OCI-LY3 (cell line): ENCODE measurements around the gene SH2B2.
"Not testable (repeated sequence)": the region's sequence is repeated elsewhere in the genome, so short reads cannot be mapped to it uniquely, and the experiment has no call there.

ENCODE experiments used
- H2AFZ ChIP-seq: fragments of 200-600, 300-600 bp; shearing (Covaris generic); 2 replicates; pipeline ENCODE4 v1.6.0; 2014; ENCODE audit warnings: antibody characterized with exemption, low read depth, low read length
- H3K27ac ChIP-seq: fragments of 200-600, 300-600 bp; sonication (generic); 2 replicates; pipeline ENCODE4 v1.5.1; 2014; ENCODE audit warnings: mild to moderate bottlenecking, low read length, moderate library complexity, mixed read lengths
- H3K27me3 ChIP-seq: fragments of 200-600, 300-600 bp; sonication (generic); 2 replicates; pipeline ENCODE4 v1.6.1; 2014; ENCODE audit warnings: low read depth, low read length, mixed read lengths
- H3K36me3 ChIP-seq: fragments of 200-600, 300-600 bp; sonication (generic); replicated peaks from 2 replicates; pipeline ENCODE3; 2014; ENCODE audit warnings: low read depth, low read length, mixed read lengths
- H3K4me1 ChIP-seq: fragments of 300-600, 200-600 bp; sonication (generic); 2 replicates; pipeline ENCODE4 v1.6.1; 2014; ENCODE audit warnings: low read length, mixed read lengths
- H3K4me2 ChIP-seq: fragments of 200-600, 300-600 bp; sonication (generic); 2 replicates; pipeline ENCODE4 v1.6.1; 2014; ENCODE audit warnings: low read length, mixed read lengths
- H3K4me3 ChIP-seq: fragments of 300-600, 200-600 bp; sonication (generic); 2 replicates; pipeline ENCODE4 v1.5.1; 2014; ENCODE audit warnings: antibody characterized with exemption, mild to moderate bottlenecking, low read length, moderate library complexity
- H3K79me2 ChIP-seq: fragments of 300-600, 200-600 bp; shearing (Covaris generic); 2 replicates; pipeline ENCODE4 v1.6.1; 2014; ENCODE audit warnings: mild to moderate bottlenecking, low read length, mixed read lengths
- H3K9ac ChIP-seq: fragments of 300-600, 200-600 bp; shearing (Covaris generic); 2 replicates; pipeline ENCODE4 v1.6.0; 2014; ENCODE audit warnings: mild to moderate bottlenecking, low read length, moderate library complexity
- H3K9me3 ChIP-seq: fragments of 200-600, 300-600 bp; shearing (Covaris generic); 2 replicates; pipeline ENCODE4 v1.6.1; 2014; ENCODE audit warnings: low read length, mixed read lengths; ENCODE audit not compliant: insufficient read depth
- H4K20me1 ChIP-seq: fragments of 200-600, 300-600 bp; sonication (generic); 2 replicates; pipeline ENCODE4 v1.6.1; 2016; ENCODE audit warnings: low read length, mixed read lengths; ENCODE audit not compliant: insufficient read depth
- EZH2phosphoT487 ChIP-seq: fragments of 200-600 bp; shearing (Covaris generic); IDR thresholded peaks from 2 replicates; pipeline ENCODE4 v1.6.1; 2018; ENCODE audit warnings: antibody characterized with exemption, mixed run types, low read depth
- TF ChIP-seq, protein P1 (sequence below): fragments of 200-600, 300-600 bp; sonication (generic); IDR thresholded peaks from 2 replicates; pipeline ENCODE4 v1.5.1; 2014; ENCODE audit warnings: antibody characterized with exemption, low read length, low read depth

SH2B2 gene

DNA sequence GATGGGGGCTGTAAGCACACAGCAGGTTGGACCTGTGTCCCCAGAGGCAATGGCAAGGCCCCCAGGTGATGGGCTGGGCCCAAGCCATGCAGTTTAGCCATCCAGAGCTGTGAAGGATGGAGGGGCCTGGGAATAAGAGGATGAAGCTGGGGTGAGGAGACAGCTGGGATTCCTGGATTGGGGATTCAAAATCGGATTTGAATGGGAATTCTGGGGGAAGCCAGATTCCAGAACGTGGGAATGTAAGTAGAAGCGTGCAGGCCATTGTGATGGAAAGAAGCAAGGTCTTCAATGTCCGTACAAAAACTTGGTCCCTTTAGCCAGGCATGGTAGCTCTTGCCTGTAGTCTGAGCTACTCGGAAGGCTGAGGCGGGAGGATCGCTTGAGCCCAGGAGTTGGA, 9.8 kb downstream of the SH2B2 start:
- no peaks in the 10 kb centered on the region for H3K79me2 ChIP-seq
- TF ChIP-seq, protein P1, sequence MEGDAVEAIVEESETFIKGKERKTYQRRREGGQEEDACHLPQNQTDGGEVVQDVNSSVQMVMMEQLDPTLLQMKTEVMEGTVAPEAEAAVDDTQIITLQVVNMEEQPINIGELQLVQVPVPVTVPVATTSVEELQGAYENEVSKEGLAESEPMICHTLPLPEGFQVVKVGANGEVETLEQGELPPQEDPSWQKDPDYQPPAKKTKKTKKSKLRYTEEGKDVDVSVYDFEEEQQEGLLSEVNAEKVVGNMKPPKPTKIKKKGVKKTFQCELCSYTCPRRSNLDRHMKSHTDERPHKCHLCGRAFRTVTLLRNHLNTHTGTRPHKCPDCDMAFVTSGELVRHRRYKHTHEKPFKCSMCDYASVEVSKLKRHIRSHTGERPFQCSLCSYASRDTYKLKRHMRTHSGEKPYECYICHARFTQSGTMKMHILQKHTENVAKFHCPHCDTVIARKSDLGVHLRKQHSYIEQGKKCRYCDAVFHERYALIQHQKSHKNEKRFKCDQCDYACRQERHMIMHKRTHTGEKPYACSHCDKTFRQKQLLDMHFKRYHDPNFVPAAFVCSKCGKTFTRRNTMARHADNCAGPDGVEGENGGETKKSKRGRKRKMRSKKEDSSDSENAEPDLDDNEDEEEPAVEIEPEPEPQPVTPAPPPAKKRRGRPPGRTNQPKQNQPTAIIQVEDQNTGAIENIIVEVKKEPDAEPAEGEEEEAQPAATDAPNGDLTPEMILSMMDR = no peak
- TF ChIP-seq EZH2phosphoT487 = no peak
- no peak overlapping the region for H2AFZ ChIP-seq
- H3K4me1 ChIP-seq = peaks cover 11% of the 10 kb centered on the region
- H3K9ac ChIP-seq = no peak overlapping the region
- no peaks in the 10 kb centered on the region for H3K27me3 ChIP-seq
- H3K27ac ChIP-seq = no peak overlapping the region
- H3K4me3 ChIP-seq = no peak overlapping the region
- peaks cover 14% of the 10 kb centered on the region for H4K20me1 ChIP-seq
- H3K9me3 ChIP-seq = no peaks in the 10 kb centered on the region
- no peaks in the 10 kb centered on the region for H3K36me3 ChIP-seq
- H3K4me2 ChIP-seq = no peak overlapping the region

DNA sequence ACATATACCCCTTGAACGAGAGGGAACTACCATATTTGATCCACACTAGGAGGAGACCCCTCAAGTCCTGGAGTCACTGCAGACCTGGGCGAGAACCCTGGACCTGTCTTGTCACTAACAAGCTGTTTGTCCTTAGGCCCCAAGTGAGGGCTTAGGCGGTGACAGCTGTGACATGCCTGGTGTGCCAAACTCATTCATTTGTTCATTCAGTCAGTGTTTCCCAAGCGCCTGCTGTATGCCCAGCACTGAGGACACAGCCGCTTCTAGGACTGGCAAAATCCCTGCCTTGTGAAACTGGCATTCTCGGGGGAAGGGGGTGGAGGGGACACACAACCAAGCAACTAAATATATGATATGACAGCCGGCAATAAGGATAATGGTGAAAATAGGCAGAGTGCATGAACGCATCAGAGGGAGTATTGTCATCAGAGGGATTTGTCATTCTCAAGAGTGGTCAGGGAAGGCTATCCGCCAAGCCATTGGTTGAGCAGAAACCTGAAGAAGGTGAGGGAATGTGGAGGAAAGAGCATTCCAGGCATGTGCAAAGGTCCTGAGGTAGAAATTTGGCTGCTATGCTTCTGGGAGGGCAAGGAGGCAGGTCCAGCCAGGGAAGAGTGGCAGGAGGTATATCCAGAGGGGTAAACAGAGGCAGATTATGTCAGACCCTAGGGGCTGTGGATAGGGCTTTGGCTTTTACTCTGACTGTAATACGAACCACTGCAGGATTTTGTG, 11.0 kb downstream of the SH2B2 start:
- no peak overlapping the region for H3K4me3 ChIP-seq
- no peaks in the 10 kb centered on the region for H3K9me3 ChIP-seq
- no peak overlapping the region for H3K27ac ChIP-seq
- H3K27me3 ChIP-seq = no peaks in the 10 kb centered on the region
- H3K4me2 ChIP-seq = no peak overlapping the region
- H3K36me3 ChIP-seq = no peaks in the 10 kb centered on the region
- H3K4me1 ChIP-seq = peaks cover 6% of the 10 kb centered on the region
- H3K9ac ChIP-seq = no peak overlapping the region
- no peaks in the 10 kb centered on the region for H3K79me2 ChIP-seq
- H4K20me1 ChIP-seq = 0 out of 2 replicates have a peak, but pooled peaks cover 6% of the 10 kb centered on the region
- TF ChIP-seq, protein P1 = no peak
- TF ChIP-seq EZH2phosphoT487 = no peak
- H2AFZ ChIP-seq = no peak overlapping the region

DNA sequence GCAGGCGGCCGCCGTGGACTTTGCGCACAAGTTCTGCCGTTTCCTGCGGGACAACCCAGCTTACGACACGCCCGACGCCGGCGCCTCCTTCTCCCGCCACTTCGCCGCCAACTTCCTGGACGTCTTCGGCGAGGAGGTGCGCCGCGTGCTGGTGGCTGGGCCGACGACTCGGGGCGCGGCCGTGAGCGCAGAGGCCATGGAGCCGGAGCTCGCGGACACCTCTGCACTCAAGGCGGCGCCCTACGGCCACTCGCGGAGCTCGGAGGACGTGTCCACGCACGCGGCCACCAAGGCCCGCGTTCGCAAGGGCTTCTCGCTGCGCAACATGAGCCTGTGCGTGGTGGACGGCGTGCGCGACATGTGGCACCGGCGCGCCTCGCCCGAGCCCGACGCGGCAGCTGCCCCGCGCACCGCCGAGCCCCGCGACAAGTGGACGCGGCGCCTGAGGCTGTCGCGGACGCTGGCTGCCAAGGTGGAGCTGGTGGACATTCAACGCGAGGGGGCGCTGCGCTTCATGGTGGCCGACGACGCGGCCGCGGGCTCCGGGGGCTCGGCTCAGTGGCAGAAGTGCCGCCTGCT, 14.1 kb downstream of the SH2B2 start:
- Histone ChIP-seq H3K27me3 (no peaks in the 10 kb centered on the region), H3K4me1 (peaks cover 5% of the 10 kb centered on the region), H3K79me2 (no peaks in the 10 kb centered on the region), H3K9ac (no peak overlapping the region), H3K4me3 (no peak overlapping the region), H3K36me3 (no peaks in the 10 kb centered on the region), H3K9me3 (no peaks in the 10 kb centered on the region), H3K4me2 (no peak overlapping the region), H4K20me1 (no peaks in the 10 kb centered on the region), H2AFZ (no peak overlapping the region), H3K27ac (no peak overlapping the region)
- TF ChIP-seq EZH2phosphoT487 = no peak
- TF ChIP-seq, protein P1 = no peak

DNA sequence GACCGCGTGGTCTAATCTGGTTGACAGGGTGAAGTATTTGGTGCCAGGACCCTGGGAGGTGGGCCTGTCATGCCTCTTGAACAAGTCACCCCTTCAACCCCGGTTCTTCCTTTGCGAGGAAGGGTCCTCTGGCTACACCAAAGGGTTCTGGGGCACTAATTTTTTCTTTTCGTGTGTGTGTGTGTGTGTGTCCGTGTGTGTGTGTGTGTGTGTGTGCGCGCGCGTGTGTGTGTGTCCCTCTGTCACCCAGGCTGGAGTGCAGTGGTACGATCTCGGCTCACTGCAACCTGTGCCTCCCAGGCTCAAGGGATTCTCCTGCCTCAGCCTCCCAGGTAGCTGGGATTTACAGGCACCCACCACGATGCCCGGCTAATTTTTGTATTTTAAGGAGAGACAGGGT, 14.7 kb downstream of the SH2B2 start:
- H3K4me1 ChIP-seq, H3K9me3 ChIP-seq, H3K36me3 ChIP-seq, H2AFZ ChIP-seq, H4K20me1 ChIP-seq, H3K79me2 ChIP-seq, H3K9ac ChIP-seq, H3K4me2 ChIP-seq, H3K27me3 ChIP-seq, H3K27ac ChIP-seq, H3K4me3 ChIP-seq: not testable (repeated sequence)
